ENCODE measurements around the gene TMEM170B. TPM values are rescaled to one million over a fixed set of nuclear protein-coding genes. Genes with fewer than 3 reads are reported as not detected.
"Not testable (repeated sequence)": the region's sequence is repeated elsewhere in the genome, so short reads cannot be mapped to it uniquely, and the experiment has no call there.

TMEM170B gene
- total and polyA plus RNA-seq, 9 of the 15 experiments (the other 6 are each of a cell fraction or from before 2014, with no cell fraction given), result 0.03 to 0.11 (median 0.07) TPM

- no peak for FAIRE-seq
- intact Hi-C loops (cut with micrococcal nuclease) (no loop called here), in situ Hi-C loops (cut with MboI) (no loop called here)
Observed at GRCh38 chr6:11543919-11544518, 6.5 kb downstream of the TMEM170B start.

GRCh38 chr6:11547846-11548245 is 10.3 kb downstream of the TMEM170B start:
- H3K79me2 ChIP-seq (ENCODE audit: control insufficient read depth, insufficient read depth, low read length); H3K4me3 ChIP-seq; H2AFZ ChIP-seq (ENCODE audit: low read depth, low read length); DNase-seq (ENCODE audit: extremely low read depth in 1 of 4, low spot score in 3 of 4); H3K4me1 ChIP-seq (replicated peaks in 1 of 2; ENCODE audit: control insufficient read depth in 2 of 2, insufficient read depth in 2 of 2, low read length in 2 of 2); H4K20me1 ChIP-seq (replicated peaks; ENCODE audit: control insufficient read depth, insufficient read depth, low read length); in situ Hi-C loops (cut with MboI); intact Hi-C loops (cut with micrococcal nuclease); H3K27ac ChIP-seq (ENCODE audit: extremely low read depth, low read depth, low read length); H3K4me2 ChIP-seq (ENCODE audit: insufficient read depth, low read length); H3K9me3 ChIP-seq (replicated peaks; ENCODE audit: control insufficient read depth, insufficient read depth, low read depth, low read length); H3K27me3 ChIP-seq (ENCODE audit: control insufficient read depth in 2 of 2, insufficient read depth in 2 of 2, low read length in 2 of 2); FAIRE-seq; H3K9ac ChIP-seq (ENCODE audit: insufficient read depth in 1 of 2, low read depth in 2 of 2, low read length in 2 of 2); H3K36me3 ChIP-seq (ENCODE audit: control insufficient read depth, insufficient read depth, low read length); CTCF ChIA-PET (ENCODE audit: low intra/inter-chr PET ratio); H3K9me1 ChIP-seq (ENCODE audit: control insufficient read depth, insufficient read depth, low read length); POLR2A ChIA-PET; BruUV-seq (replicated peaks); ATAC-seq: not testable (repeated sequence)

More at GRCh38 chr6:11543919-11544518, 6.5 kb downstream of the TMEM170B start:
- H3K4me1 ChIP-seq (replicated peaks in 1 of 2; ENCODE audit: control insufficient read depth in 2 of 2, insufficient read depth in 2 of 2, low read length in 2 of 2), result no peaks in the 10 kb centered on the region
- no peak for ATAC-seq
- no peaks in the 10 kb centered on the region for H3K9me3 ChIP-seq (replicated peaks; ENCODE audit: control insufficient read depth, insufficient read depth, low read depth, low read length)
- no peak overlapping the region for H3K4me2 ChIP-seq (ENCODE audit: insufficient read depth, low read length)
- 0 out of 5 replicates have a peak, but pooled peaks cover 0 to 3% of the 10 kb centered on the region in 2 experiments for H3K27me3 ChIP-seq (ENCODE audit: control insufficient read depth in 2 of 2, insufficient read depth in 2 of 2, low read length in 2 of 2)
- no peaks in the 10 kb centered on the region for H3K36me3 ChIP-seq (ENCODE audit: control insufficient read depth, insufficient read depth, low read length)
- DNase-seq (ENCODE audit: extremely low read depth in 1 of 4, low spot score in 3 of 4), result no peak
- no peaks in the 10 kb centered on the region for H3K9me1 ChIP-seq (ENCODE audit: control insufficient read depth, insufficient read depth, low read length)
- H2AFZ ChIP-seq (ENCODE audit: low read depth, low read length), result no peak overlapping the region
- no TSS peak for BruUV-seq (replicated peaks)
- POLR2A ChIA-PET, result no interaction called here
- H4K20me1 ChIP-seq (replicated peaks; ENCODE audit: control insufficient read depth, insufficient read depth, low read length), result no peaks in the 10 kb centered on the region
- CTCF ChIA-PET (ENCODE audit: low intra/inter-chr PET ratio), result no interaction called here
- H3K27ac ChIP-seq (ENCODE audit: extremely low read depth, low read depth, low read length), result no peak overlapping the region
- no peaks in the 10 kb centered on the region for H3K79me2 ChIP-seq (ENCODE audit: control insufficient read depth, insufficient read depth, low read length)
- no peak overlapping the region for H3K9ac ChIP-seq (ENCODE audit: insufficient read depth in 1 of 2, low read depth in 2 of 2, low read length in 2 of 2)
- no peak overlapping the region for H3K4me3 ChIP-seq
- 2% methylated on average over 4 of the region's 4 CpGs for WGBS (ENCODE audit: insufficient coverage, low coverage, missing lambda C conversion rate)
- TF ChIP-seq HCFC1 (IDR thresholded peaks at IDR 0.05; ENCODE audit: low read depth, low read length) (no peak), RBM25 (IDR thresholded peaks at IDR 0.05; ENCODE audit: low read depth, low read length, severe bottlenecking) (no peak), C11orf30 (IDR thresholded peaks at IDR 0.05; ENCODE audit: low read depth) (peak; percentile 39; the same call in 1 of the 2 replicates), MAFF (IDR thresholded peaks at IDR 0.05; ENCODE audit: low read length) (peak; percentile 49), VEZF1 (CRISPR knock-in tag; IDR thresholded peaks at IDR 0.05) (no peak), EP300 (IDR thresholded peaks at IDR 0.05; ENCODE audit: low read length) (no peak), MAFK (IDR thresholded peaks at IDR 0.05; ENCODE audit: low read length) (peak; percentile 30; the same call in 1 of the 2 replicates), ZNF316 (IDR thresholded peaks at IDR 0.05) (peak; percentile 67), ELF2 (CRISPR knock-in tag; IDR thresholded peaks at IDR 0.05) (no peak), SRSF1 (IDR thresholded peaks at IDR 0.05; ENCODE audit: low read depth, low read length) (no peak)

All from K562 (cell line).